Hepatocyte (in vitro differentiated cells): ENCODE measurements around the gene SMNDC1.

Source experiments
- CTCF ChIP-seq: fragments of 200-600 bp; sonication (generic); IDR thresholded peaks from 2 replicates; pipeline ENCODE4 v1.5.1; 2016; ENCODE audit warnings: antibody characterized with exemption, mild to moderate bottlenecking; ENCODE audit not compliant: poor library complexity
- EZH2 ChIP-seq: fragments of 200-600 bp; sonication (generic); IDR thresholded peaks from 2 replicates; pipeline ENCODE4 v1.6.1; 2016; ENCODE audit warnings: antibody characterized with exemption, mild to moderate bottlenecking, borderline replicate concordance

DNA sequence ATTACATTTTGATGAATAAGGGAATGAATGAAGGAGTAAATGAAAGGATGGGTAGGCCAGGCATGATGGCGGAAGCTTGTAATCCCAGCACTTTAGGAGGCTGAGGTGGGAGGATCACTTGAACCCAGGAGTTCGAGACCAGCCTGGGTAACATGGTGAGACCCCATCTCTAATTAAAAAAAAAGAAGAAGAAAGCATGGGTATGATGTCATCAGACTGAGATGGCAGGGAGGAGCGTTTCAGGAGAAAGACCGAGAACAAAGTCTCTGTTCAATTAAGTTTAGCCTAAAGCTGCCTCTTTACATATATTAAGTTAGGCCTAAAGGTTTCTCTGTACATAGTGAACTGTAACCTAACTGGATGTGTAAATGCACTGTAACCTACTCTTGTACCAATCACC, 42.2 kb upstream of the SMNDC1 start:
- TF ChIP-seq CTCF = no peak
- no peak for TF ChIP-seq EZH2
